DMS 273 (cell line): ENCODE results near the gene VPS39.
A peak's percentile ranks its signal among the peaks of the same experiment; 100 is the strongest.

Experiments
- DNase-seq: peaks from one replicate; lab custom pipeline; 2025; ENCODE audit not compliant: unreplicated experiment; lab: John Stamatoyannopoulos, UW

Gene VPS39

DNA sequence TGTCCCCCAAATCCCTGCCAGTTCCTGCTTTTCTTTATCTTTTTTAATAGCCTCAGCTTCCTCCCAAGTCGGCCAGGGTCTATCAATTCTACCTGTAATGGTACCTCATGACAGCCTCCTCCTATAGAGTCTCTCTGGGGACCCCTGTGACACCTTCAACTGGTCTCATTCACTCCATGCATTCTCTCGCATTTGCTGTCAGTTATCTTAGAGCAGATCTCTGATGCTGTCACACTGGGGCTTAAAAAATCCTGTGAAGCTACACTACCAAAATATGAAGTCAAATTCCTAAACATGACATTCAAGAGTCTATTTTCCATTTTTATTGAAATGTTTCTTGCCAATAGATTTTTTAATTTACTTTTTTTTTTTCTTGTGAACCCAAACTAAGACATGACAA is 5.5 kb downstream of the VPS39 start:
- no peak for DNase-seq

DNA sequence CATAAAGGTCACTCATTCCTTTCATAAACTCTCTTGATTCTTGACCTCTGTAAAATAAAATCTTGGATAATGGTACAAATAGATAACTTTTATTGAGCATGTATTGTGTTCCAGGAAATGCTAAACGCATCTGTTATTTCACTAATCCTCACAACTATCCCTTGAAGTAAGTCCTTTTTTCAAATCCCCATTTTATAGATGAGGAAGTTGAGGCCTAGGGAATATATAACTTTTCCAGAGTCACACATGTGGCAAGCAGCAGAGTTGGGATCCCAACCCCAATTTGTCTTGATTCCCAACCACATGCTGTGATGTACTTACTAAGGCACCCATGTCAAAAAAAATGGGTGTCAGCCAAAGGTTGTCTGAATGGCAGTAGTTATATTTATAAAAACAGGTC is 6.3 kb downstream of the VPS39 start:
- DNase-seq, result no peak

DNA sequence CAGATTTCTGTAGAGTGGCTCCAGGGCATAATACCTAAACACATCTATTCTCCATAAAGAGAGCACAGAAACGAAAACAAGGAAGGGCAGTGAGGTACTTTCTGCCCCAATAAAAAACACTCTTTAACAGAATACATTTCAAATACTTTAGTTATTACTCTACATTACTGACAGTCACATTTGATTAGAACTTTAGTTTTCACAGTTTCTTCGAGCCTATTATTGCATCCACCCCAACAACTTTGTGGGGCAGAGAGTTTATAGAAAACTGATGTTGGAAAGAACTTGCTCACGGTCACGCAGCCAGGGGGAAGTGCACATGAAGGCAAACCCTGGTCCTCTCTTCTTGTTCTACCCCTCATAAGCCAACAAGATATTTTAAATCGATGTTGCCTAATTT is 9.0 kb downstream of the VPS39 start:
- no peak for DNase-seq

DNA sequence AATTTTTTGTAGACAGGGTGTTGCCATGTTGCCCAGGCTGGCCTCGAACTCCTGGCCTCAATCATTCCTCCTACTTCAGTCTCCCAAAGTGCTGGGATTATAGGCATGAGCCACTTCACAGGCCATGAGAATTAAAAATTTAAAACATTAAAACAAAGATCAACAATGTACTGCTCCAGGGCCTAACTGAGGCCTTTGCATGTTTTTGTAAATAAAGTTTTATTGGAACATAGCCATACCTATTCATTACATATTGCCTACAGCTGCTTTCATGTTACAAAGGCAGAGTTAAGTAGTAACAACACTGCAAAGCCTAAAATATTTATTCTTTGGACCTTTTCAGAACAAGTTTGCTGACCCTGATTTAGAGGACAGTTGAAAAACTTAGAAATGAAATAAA is 9.6 kb downstream of the VPS39 start:
- DNase-seq, result no peak

DNA sequence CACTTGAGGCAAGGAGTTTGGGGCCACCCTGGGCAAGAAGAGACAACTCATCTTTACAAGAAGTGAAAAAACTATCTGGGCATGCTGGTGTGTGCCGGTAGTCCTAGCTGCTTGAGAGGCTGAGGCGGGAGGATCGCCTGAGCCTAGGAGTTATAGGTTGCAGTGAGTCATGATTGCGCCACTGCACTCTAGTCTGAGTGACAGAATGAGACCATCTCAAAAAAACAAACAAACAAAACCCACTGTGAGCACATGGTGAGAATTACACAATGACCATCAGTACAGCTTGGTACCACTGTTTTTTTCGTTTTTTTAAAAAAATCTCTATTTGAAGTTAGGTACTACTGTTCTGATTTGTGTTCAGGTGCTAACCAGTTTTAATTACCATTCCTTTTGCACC is 13.6 kb downstream of the VPS39 start:
- no peak for DNase-seq

DNA sequence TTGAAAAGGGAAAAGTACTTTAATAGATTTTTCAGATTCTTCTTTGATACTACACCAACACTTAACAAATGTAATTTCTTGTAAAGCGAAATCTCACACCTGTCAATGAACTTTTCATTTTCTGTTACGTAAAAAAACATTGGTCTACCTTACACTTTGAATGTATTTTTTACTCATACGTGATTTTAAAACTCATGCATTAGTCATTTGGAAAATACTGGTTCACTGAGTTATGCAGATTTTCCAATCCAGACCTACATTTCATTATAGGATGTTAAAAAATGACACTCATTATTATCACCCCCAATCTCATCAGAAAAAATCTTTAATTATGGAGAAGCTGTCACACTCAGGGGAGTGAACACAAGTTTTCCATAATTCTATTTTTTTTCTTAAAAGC is 14.7 kb downstream of the VPS39 start:
- DNase-seq, result no peak

DNA sequence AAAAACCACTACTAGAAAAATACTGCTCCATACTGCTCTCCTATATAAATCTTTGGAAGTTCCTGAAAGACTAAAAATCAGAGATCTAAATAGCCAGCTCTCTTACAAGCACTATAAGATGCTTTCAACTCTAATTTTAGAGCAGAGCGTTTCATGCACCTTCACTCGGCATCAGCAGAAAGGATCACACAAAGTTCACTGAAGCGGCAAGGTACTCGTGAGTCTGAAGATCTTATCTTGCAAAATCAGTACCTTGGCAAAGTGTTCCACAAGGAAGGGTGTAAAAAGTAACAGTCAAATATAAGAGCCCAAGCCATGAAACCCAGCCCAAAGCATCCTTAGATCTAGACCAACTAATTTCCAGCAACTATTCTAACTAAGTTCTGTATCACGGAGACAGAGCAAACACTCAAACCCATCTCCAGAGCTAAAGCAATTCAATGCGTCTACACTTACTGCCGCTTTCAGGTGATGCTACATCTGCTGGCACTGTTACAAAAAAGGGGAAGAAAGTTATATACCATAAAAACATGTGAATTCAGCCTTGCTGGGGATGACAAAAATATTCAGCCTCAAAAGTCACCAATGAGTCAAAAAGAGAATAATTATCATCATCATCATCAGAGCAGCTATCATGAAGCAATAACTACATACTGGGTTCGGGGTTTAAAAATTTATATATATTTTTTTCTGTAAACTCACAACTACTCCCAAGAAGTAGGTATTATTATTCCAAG is 16.3 kb downstream of the VPS39 start:
- DNase-seq, result no peak

DNA sequence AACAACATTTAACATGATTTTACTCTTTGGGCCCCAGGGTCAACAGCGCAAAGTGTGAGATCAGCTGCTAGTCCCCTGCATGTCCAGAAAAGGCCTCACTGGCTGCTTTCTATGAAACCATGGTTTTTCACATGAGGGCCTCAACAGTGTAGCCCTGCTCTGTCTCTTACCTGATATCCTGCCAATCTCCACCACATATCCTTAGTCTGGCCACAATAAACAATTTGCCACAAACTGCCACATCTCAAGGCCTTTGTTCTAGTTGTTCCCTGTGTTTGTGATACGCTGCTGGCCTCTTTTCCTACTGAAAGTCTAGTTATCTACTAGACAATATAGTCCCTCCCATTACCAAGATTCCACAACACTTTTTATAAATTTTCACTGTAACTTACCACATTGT is 17.7 kb downstream of the VPS39 start:
- no peak for DNase-seq

DNA sequence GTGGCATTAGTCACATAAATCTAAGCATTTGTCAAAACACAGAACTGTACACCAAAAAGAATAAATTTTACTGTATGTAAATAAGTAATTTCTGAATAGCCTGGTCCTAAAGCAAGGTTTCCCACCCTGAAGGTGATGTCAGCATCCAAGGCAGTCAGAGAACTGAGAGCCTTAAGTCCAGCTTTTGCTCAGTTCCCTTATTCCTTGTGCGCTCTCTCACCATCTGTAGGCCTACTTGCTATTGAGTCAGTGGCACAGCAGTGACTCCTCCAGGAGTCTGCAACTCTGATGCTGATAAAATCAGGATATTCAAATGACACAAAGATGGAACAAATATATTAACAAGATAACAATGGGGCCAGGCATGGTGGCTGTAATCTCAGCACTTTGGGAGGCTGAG is 22.3 kb downstream of the VPS39 start:
- DNase-seq, result no peak

DNA sequence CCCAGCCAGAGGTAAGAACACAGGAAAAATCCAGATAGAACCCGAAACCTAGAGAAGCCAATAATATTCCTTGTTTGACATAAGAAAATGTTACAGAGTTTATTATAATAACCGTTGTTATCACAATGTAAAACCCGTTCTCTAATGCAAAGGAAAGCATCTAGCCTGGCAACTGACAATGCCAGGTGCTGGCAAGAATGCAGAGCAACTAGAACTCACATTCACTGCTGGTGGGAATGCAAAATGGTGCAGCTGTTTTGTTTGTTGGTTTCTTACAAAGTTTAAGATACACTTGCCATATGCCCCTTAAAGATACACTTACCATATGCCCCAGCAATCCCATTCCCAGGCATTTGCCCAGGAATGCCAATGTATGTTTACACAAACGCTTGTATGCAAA is 23.4 kb downstream of the VPS39 start:
- no peak for DNase-seq

DNA sequence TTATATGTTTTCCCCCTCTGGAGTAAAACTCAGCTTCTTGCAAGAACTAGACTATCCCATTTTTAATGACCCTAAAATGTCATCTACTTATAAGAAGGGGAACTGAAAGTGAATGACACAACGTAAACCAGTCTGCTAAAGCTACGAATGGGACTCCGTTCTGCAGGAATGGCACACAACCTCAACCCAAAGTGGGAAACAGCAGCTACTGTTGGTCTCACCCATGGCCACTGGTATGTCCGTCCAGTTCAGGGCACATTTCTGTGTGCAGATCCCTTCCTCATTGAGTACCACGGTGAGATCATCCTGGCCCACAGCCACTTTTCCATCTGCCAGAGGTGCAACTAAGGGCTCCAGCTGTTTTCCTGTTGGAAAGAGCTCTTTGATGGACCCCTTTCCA is 23.8 kb downstream of the VPS39 start:
- no peak for DNase-seq

DNA sequence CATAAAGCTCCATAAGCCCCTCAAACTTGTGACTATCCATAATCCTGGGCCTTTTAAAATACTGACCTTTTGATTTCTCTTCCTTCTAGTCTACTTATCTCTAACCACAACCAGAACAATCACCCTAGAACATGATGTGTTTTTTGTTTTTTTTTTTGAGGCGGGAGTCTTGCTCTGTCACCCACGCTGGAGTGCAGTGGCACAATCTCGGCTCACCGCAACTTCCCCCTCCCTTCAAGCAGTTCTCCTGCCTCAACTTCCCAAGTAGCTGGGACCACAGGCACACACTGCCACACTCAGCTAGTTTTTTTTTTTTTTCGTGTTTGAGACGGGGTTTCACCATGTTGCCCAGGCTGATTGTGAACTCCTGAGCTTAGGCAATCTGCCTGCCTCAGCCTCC is 25.1 kb downstream of the VPS39 start:
- no peak for DNase-seq

DNA sequence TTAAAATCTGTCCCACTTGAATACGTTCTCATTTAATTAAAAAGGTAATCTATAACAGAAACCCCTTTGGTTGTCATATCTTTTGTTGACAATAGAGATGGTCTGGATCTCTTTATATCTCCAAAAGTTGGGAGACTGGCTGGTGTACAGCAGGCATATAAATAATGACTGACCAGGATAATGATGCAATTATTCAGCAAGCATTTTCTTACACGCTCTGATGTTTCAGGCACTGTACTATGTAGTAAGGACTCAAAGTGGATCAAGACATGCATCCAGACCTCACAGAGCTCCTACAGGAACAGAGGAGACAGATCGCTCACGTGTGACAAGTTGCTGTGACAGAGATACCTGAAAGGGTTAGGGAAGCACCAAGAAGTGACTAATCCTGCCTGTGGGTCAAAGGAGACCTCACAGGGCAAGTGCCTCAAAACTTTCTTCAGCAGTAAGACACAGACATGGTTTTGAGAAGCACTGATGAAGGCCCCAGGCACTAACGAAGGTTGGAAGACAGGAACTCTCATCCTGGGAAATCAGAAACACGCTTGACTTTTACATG is 25.7 kb downstream of the VPS39 start:
- no peak for DNase-seq

DNA sequence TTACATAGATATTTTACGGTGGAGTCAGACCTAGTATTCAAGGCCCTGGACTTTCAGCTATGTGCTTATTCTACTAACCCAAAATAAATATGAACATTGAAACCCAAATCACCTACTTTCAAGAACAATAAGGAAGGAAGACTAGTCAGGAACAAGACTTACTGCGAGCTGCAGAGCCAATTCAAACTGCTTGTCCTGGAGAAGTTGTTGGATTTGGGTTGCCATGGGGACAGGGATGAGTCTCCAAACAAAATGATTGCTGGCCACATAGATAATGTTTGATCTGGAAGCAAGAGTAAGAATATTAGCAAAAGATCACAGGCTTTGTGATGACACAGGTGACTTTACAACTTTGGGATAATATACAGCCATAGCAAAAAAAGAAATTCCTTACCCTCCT is 30.0 kb downstream of the VPS39 start:
- DNase-seq, result no peak

DNA sequence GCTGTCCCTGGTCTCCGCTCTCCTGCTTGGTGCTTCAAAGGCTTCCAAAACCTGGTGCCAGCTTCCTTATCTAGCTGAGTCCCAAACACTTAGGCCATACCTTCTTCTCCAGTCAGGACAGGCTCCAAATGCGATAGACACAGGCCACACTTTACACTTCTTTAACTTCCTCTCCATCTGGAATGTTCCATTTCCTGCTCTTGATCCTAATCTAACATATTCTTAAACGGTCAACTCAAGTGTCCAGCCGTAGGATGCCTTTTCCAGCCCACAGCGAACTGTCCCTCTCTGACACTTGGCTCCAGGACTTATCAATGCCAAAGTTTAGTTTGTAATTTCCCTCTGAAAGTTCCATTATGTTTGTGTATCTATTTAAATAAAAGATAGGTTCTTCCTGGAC is 32.4 kb downstream of the VPS39 start:
- peak; percentile 16 for DNase-seq

DNA sequence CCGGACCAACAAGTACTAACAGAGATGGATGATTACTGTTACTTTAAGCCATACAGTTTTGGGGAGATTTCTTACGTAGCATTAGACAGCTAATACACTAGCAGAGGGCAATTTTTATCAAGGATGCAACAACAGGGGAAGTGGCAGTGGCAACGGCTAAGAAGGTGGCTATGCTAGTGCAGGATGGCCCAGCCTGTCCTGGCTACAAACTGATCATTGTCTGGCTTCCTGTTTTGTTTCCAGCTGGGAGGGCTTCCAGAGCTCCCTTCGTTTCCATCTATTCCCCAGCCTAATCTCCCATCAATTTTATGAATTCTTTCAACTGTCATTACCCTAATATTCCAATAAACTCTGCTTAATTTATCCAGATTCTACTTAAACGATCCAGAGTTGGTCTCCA is 35.6 kb downstream of the VPS39 start:
- DNase-seq, result no peak

DNA sequence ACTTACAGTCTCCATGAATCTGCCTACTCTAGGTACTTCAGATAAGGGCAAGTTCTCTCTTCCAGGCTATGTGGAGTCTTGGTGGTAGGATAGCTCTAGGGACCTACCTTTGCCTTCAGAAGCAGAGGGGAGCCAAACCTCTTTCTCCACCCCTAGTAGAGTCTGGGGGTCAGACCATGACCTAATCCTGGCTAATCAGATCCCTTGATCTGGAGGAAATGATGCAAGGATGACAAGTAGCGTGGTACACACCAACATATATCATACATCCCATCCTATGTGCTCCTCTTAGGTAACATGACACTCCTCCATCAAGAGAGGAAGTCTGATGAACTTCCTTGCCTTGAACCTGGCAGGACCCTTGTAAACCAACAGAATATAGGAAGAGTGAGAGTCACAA is 36.3 kb downstream of the VPS39 start:
- no peak for DNase-seq

DNA sequence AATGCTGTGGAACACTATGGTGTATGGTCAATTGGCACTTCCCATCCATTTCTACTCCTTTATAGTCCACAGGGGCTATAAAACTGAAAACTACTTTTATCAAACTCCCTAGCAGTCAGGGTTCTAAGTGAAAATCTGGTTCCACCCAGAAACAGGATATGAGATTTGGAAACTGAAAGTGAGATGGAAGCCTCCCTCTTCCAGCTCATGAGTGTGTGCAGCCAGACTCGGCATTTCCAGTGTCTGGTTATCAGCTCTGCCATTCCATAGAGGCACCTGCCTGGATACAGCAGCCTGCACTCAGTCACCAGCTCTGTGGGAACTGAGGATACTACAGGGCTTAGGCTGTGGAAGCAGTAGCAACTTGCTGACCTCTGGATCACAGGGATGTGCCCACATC is 37.0 kb downstream of the VPS39 start:
- DNase-seq, result no peak

DNA sequence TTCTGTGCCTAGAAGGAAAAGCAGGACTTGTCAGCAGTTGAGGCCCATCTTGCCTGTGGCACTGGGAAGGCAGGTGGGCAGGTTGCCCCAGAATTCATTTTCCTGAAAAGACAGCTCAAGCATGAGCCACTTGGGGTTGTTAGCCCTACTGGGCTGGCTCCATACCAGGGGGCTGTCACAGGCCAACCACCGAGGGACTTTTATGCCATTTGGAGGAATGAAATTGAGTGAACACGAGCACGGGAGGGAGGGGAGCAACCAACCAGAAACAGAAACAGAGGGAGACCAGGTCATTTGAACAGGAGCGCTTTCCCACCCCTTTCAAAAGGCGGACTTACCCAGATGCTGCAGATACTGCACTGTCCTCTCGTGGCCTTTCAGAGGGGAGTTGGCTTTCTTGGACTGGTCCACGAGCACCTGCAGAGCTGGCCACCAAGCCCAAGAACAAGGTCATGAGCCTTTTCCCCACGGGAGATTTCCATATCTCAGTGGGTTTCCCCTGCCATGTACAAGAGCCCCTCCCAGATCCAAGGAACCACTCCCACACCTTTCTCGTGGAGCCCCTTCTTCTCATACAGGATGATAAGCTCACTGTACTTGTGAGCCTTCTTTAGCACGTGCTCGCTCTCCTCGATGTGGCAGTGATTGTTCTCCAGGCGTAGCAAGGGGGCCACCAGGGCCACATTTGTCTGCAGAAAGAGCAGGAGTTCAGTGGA is 41.7 kb downstream of the VPS39 start:
- DNase-seq, result no peak

DNA sequence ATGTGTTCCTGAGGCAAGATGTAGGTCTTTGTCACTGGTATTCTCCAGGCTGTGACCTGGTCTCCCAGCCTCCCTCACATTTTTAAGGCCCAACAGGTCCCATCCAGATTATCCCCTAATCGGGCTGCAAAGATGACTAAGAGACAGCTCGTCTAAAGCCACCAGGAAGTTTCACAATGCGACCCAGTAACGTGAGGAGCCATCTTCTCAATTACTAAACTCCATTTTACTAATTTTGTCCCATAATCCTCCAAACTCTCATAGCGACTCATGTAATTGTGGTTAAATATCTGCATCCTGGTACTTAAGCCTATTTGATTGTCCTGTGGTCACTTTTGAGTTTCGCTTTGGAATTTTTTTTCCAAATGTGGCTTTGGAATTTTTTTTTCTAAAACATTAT is 43.0 kb downstream of the VPS39 start:
- DNase-seq, result no peak

DNA sequence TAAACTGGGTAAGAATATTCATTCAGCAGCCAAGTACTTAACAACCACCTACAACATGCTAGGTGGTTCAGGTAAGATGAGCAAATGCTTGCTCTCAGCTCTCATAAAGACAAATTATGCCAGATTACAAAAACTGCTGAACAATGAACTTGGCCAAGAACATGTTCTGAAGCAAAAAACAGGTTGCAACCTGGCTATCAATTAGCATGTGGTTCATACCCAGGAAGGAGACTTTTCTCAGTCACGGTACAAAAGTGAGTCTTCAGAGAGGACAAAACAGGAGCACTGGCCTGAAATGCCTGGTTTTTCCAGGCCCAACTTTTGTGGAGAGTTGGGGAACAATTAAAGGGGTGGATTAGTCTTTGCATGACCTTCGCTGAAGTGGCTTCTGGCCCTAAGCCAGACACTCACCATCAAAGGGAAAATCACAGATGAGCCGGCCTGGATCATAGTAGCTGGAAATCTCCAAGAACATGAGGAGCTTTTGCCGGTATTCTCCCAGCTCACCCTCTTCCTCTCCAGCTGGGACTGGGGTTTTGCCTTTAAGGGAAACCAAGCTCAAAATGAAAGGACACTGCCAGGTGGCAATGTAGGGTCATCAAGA is 44.1 kb downstream of the VPS39 start:
- DNase-seq, result no peak

DNA sequence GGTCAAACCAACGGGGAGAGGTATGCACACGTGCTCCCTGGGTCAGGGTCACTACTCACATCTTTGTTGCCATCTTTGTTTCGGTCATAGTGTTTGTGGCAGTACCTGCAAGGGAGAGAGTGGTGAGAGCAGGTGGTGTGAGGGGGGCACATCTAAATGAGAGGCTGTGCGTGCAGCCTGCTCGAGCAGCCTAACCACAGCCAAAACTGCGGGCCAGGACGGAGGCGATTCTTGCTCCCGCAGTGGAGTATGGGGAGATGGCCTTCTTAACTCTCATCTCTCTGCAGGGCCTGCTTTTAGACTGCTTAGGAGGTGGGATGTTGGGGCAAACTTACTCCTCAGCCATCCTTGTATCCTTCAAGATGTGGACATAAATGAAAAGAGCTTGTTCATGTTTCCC is 44.8 kb downstream of the VPS39 start:
- DNase-seq, result no peak
